Bronchial epithelial cell (primary cell): ENCODE results near the gene C6orf89. TPM values are rescaled to one million over a fixed set of nuclear protein-coding genes. Genes with fewer than 3 reads are reported as not detected.
A peak's percentile ranks its signal among the peaks of the same experiment; 100 is the strongest.

Source experiments
- DNase-seq: peaks from one replicate; pipeline ENCODE4 v3.0.0-alpha.2; 2010; ENCODE audit warnings: low read depth
- FAIRE-seq: peaks from 2 replicates; lab custom pipeline; 2011; peaks lifted over from hg19 to GRCh38; lab: Jason Lieb, UNC
- H3K27me3 ChIP-seq: 2 replicates; pipeline ENCODE4 v1.5.1; 2011; ENCODE audit warnings: low read length; ENCODE audit not compliant: control insufficient read depth, insufficient read depth
- H3K36me3 ChIP-seq: 2 replicates; pipeline ENCODE4 v1.5.1; 2011; ENCODE audit warnings: low read length; ENCODE audit not compliant: control insufficient read depth, insufficient read depth
- H3K4me3 ChIP-seq: 2 replicates; pipeline ENCODE4 v1.5.1; 2011; ENCODE audit warnings: mild to moderate bottlenecking, low read depth, low read length, control low read depth
- total RNA-seq: library from RNA; depleted of rRNA; stranded (reverse); fragments of >200 nt; gene quantifications from 2 replicates; pipeline ENCODE4 v1.2.1, GENCODE V29; 2014
- TF ChIP-seq, protein P1 (sequence below): IDR thresholded peaks from 2 replicates; pipeline ENCODE4 v1.5.1; 2011; ENCODE audit warnings: mild to moderate bottlenecking, moderate library complexity, low read length, control low read depth, inconsistent platforms; ENCODE audit not compliant: insufficient read depth, severe bottlenecking

Gene C6orf89
- total RNA-seq, 1 donor from 2014 or later, result 21.9 TPM

DNA sequence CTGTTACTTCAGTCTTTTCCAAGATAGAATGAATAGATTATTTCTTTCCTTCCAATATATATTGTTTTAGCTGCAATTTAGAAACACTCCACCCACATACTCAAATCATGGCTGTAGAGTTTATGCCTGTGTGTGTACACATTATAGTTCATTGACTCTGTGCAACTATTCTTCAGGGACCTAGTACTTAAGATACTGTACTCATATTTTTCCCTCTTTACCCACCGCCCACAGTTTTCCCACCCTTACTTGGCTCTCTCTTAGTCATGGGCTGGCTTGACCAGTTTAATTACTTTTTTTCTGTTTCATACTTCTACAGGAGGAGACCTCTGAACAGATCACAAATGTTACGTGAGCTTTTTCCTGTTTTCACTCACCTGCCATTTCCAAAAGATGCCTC lies 30.4 kb downstream of the C6orf89 start:
- TF ChIP-seq, protein P1, sequence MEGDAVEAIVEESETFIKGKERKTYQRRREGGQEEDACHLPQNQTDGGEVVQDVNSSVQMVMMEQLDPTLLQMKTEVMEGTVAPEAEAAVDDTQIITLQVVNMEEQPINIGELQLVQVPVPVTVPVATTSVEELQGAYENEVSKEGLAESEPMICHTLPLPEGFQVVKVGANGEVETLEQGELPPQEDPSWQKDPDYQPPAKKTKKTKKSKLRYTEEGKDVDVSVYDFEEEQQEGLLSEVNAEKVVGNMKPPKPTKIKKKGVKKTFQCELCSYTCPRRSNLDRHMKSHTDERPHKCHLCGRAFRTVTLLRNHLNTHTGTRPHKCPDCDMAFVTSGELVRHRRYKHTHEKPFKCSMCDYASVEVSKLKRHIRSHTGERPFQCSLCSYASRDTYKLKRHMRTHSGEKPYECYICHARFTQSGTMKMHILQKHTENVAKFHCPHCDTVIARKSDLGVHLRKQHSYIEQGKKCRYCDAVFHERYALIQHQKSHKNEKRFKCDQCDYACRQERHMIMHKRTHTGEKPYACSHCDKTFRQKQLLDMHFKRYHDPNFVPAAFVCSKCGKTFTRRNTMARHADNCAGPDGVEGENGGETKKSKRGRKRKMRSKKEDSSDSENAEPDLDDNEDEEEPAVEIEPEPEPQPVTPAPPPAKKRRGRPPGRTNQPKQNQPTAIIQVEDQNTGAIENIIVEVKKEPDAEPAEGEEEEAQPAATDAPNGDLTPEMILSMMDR, result no peak
- Histone ChIP-seq H3K4me3 (no peak overlapping the region), H3K27me3 (no peaks in the 10 kb centered on the region), H3K36me3 (peaks cover 15% of the 10 kb centered on the region)
- FAIRE-seq, result no peak
- peak; percentile 61 for DNase-seq

DNA sequence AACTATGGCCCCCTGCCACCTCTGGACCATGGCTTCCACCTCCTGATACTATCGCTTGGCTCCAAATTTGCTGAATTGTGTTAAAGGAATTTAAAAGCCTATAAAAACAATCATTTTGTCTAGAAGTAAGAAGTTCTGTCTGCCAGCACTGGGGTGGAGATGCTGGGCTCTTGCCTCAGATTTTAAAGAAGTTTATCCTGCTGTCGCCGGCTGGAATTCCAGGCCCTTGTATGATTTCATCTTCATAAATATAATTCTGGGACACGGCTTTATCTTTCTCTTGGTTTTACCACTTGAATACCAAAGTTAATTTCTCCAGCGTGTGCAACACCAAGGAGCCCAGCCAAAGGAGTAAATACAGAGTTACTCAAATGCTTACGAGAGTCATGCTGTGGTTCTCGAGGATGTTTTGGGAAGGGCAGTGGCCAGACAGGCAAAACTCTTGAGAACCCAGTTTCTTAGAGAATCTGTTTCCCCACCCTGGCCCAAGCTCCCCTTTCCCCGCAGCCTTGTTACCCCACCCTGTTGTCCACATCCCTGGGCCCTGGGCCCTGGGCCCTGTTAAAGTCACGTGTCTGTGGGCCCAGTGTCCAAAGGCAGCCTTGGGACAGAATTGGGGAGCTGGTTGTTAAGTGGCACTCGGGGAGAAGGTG lies 31.9 kb downstream of the C6orf89 start:
- FAIRE-seq (no peak), DNase-seq (no peak)
- no peaks in the 10 kb centered on the region for H3K27me3 ChIP-seq
- TF ChIP-seq, protein P1, result no peak
- H3K36me3 ChIP-seq, result peaks cover 15% of the 10 kb centered on the region
- no peak overlapping the region for H3K4me3 ChIP-seq

DNA sequence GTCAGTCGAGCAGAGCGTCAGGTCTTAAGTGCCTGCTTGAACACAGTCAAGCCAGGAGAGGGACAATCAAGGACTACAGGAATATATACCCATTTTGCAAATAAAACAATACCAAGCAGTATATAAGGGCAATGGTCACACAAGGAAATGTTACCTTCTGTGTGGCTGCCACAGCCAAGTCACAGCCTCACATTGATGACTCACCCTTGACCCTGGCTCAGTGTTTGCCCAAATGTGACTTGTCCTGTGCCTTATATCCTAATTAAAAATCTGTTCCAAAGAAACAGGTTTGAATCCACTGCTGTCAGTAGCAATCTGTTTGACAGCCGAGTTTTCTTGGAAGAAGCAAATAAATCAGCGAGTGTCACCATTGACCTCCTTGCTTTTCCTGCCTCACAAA lies 34.3 kb downstream of the C6orf89 start:
- DNase-seq (no peak), FAIRE-seq (no peak)
- Histone ChIP-seq H3K36me3 (peaks cover 22% of the 10 kb centered on the region), H3K27me3 (no peaks in the 10 kb centered on the region), H3K4me3 (no peak overlapping the region)
- TF ChIP-seq, protein P1, result no peak

DNA sequence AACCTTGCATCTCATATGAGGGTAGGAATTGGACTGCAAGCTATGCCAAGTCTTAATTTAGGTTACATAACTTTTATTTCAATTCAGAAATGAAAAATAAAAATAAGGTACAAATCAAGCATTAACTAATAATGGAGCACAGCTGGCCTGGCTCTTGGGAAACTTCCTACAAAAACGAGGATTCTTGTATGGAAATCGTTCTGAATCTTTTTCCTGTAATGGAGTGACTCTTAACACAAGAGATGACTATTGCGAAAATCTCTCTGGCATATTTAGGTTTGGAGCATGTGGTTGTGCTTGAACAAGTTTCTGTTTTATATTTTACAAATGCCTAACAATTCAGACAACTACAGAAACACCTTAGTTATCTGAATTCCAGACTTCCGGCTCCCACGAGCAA lies 34.8 kb downstream of the C6orf89 start:
- no peaks in the 10 kb centered on the region for H3K27me3 ChIP-seq
- no peak overlapping the region for H3K4me3 ChIP-seq
- H3K36me3 ChIP-seq, result peaks cover 20% of the 10 kb centered on the region
- TF ChIP-seq, protein P1, result no peak
- DNase-seq, result no peak
- FAIRE-seq, result no peak

DNA sequence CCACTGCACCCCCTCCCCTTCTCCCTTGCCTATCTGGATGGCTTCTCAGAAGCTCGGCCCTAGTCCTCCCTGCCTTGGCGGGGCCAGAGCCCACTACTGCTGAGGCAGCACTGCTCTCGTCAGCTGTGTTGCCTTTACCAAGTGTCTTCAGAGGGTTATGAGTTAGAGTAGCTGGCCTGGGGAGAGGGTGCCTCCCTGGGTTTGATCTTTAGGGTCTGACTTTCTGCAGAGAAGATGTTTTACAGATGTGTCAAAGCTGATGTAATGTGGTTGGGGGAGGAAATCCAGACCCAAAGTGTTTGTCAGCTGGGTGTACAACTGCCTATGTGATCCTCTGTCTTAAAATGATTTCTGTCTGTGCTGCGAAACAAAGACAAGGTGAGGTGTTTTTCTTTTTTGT lies 38.4 kb downstream of the C6orf89 start:
- Histone ChIP-seq H3K27me3 (no peaks in the 10 kb centered on the region), H3K36me3 (peaks cover 13% of the 10 kb centered on the region), H3K4me3 (no peak overlapping the region)
- no peak for DNase-seq
- TF ChIP-seq, protein P1, result no peak
- FAIRE-seq, result no peak
